IPS DF 6.9 (cell line): ENCODE results near the gene CPB1.

Experiments
- DNase-seq: peaks from one replicate; pipeline ENCODE4 v3.0.0-alpha.2; 2013; ENCODE audit warnings: low read depth, low spot score
- H3K27ac ChIP-seq: one replicate; pipeline ENCODE4 v1.5.1; 2013; ENCODE audit warnings: low read length, control low read depth
- H3K27me3 ChIP-seq: 2 replicates; pipeline ENCODE4 v1.6.1; 2013; ENCODE audit warnings: mild to moderate bottlenecking, low read length; ENCODE audit not compliant: control insufficient read depth, insufficient read depth
- H3K36me3 ChIP-seq: 2 replicates; pipeline ENCODE4 v1.6.1; 2013; ENCODE audit warnings: low read length; ENCODE audit not compliant: control insufficient read depth, insufficient read depth
- H3K4me1 ChIP-seq: 2 replicates; pipeline ENCODE4 v1.6.1; 2013; ENCODE audit warnings: low read length; ENCODE audit not compliant: control insufficient read depth, insufficient read depth
- H3K4me3 ChIP-seq: 2 replicates; pipeline ENCODE4 v1.5.1; 2013; ENCODE audit warnings: mild to moderate bottlenecking, low read length
- H3K9me3 ChIP-seq: 2 replicates; pipeline ENCODE4 v1.6.1; 2013; ENCODE audit warnings: low read length, inconsistent platforms; ENCODE audit not compliant: control insufficient read depth, insufficient read depth
- WGBS: extraction: QIAGEN DNeasy Blood & Tissue Kit; methylation state at CpG from one replicate; pipeline ENCODE4 v1.1.7; 2013; ENCODE audit warnings: mixed read lengths, missing lambda C conversion rate; ENCODE audit not compliant: insufficient read length, insufficient coverage; 5-methylcytosine and 5-hydroxymethylcytosine counted together

CPB1 gene

GRCh38 chr3:148797795-148798194 is 29.8 kb upstream of the CPB1 start:
- WGBS = no CpG with 5 or more reads among the region's 2 CpGs
- Histone ChIP-seq H3K4me3 (no peak overlapping the region), H3K27ac (no peak overlapping the region), H3K9me3 (no peaks in the 10 kb centered on the region), H3K36me3 (no peaks in the 10 kb centered on the region), H3K4me1 (peaks cover 2% of the 10 kb centered on the region; the same call in 1 of the 2 replicates), H3K27me3 (no peaks in the 10 kb centered on the region)
- DNase-seq = no peak

GRCh38 chr3:148800414-148800813 is 27.2 kb upstream of the CPB1 start:
- no CpG with 5 or more reads among the region's 1 CpG for WGBS

DNA sequence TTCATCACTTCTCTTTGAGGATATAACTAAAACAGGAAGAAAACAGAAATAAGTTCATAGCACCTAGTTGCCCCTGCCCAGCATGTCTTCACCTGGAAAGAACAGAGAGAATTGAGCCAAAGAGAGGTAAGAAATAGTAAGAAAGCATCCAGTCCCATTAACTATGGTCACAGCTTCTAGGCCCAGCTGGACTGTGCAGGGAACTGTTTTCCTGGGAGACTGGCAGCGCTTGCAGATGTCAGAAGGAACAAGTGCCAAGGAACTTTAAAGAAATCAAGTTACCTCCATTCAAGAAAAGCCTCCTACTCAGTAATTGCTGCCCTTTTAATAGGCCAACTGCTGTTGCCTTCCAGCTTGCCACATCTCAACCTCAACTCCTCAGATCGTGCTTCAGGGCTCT is 17.8 kb upstream of the CPB1 start:
- no CpG with 5 or more reads among the region's 2 CpGs for WGBS
- no peak for DNase-seq
- Histone ChIP-seq H3K9me3 (no peaks in the 10 kb centered on the region), H3K27me3 (no peaks in the 10 kb centered on the region), H3K4me3 (no peak overlapping the region), H3K36me3 (no peaks in the 10 kb centered on the region), H3K4me1 (no peaks in the 10 kb centered on the region), H3K27ac (no peak overlapping the region)

More at GRCh38 chr3:148800414-148800813, 27.2 kb upstream of the CPB1 start:
- Histone ChIP-seq H3K4me3 (no peak overlapping the region), H3K27ac (no peak overlapping the region), H3K27me3 (no peaks in the 10 kb centered on the region), H3K4me1 (peaks cover 2% of the 10 kb centered on the region; the same call in 1 of the 2 replicates), H3K9me3 (no peaks in the 10 kb centered on the region), H3K36me3 (no peaks in the 10 kb centered on the region)
- no peak for DNase-seq

DNA sequence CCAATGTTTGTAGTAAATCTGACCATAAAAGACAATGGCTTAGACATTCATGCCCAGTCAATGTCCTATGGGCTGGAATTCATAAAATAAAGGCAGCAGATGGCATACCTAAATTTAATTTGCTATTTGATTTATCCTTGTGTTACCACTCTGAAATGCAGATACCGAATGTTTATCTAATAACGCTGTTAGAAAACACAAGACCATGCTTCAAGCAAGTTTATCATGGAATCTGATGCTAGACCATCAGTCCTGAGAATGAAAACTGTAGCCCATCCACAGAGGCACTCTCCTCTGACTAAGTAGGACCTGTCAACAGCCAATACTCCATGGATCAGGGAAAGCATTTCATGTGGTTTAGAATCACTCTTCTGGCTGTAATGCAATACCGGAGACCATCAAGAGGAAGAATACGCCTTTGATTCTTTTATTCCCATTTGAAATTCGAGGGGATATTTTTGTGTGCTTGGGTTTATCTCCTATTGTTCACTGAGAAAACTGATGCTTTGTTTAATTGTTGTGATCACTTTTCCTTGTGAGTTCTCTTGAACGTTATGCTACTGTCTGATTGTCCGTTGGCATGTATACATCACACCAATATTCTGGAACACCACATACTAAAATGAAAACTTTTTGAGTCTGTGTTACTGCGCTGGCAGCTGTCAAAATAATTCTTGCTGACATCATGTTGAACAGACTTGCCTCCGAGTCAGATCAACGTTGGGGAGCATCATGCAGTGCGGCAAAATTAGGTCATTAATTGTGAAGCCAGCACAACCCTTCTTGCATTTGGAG is 12.1 kb upstream of the CPB1 start:
- Histone ChIP-seq H3K27ac (no peak overlapping the region), H3K27me3 (no peaks in the 10 kb centered on the region), H3K4me3 (no peak overlapping the region), H3K36me3 (no peaks in the 10 kb centered on the region), H3K4me1 (no peaks in the 10 kb centered on the region), H3K9me3 (no peaks in the 10 kb centered on the region)
- DNase-seq = no peak
- WGBS = no CpG with 5 or more reads among the region's 11 CpGs

GRCh38 chr3:148816427-148816826 is 11.2 kb upstream of the CPB1 start:
- H3K27ac ChIP-seq = no peak overlapping the region
- no peaks in the 10 kb centered on the region for H3K9me3 ChIP-seq
- H3K4me3 ChIP-seq = no peak overlapping the region
- no peaks in the 10 kb centered on the region for H3K36me3 ChIP-seq
- H3K4me1 ChIP-seq = no peaks in the 10 kb centered on the region
- DNase-seq = no peak
- no peaks in the 10 kb centered on the region for H3K27me3 ChIP-seq
- no CpG with 5 or more reads among the region's 2 CpGs for WGBS

GRCh38 chr3:148816981-148817525 is 10.6 kb upstream of the CPB1 start:
- Histone ChIP-seq H3K4me3 (no peak overlapping the region), H3K27ac (no peak overlapping the region), H3K9me3 (no peaks in the 10 kb centered on the region), H3K36me3 (no peaks in the 10 kb centered on the region), H3K4me1 (no peaks in the 10 kb centered on the region), H3K27me3 (no peaks in the 10 kb centered on the region)
- no peak for DNase-seq
- WGBS = no CpG with 5 or more reads among the region's 3 CpGs

DNA sequence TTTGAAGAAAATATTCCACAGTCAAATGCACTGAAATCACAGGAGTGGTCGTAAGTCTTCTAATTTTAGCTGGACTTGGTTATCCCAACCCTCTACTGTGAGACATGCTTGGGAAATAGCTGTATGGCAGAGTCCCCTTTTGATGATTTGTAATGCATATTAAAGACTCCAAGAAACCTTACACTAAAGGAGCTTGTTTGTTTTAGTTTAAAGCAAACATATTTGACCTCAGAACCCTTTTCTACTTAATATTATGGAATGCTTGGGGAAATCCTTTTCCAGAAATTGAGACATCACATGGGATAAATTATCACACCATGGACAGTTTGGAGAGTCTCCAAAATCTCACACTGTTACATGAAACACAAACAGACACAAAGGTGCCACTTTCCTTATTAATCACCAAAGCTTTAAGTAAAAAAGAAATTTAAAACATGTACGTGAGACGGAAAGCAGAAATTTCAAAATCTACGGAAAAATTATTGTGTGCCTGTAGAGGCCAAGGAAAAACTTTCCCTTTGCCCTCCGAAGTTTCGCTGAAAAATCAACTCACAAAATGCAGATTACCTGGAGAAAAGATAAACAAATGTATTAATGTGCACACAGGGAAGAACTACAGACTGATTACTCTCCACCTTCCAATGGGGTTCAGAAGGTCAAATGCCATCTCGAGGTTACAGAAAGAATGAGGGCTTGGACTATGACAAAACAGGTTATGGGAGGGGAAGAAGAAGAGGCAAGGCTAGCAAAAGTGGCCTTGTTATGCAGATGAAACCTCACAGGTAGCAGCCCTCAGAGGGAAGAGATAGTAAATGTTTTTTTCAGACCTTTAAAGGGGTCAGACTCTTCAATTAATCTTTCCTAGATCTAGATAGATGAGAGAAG is 7.0 kb upstream of the CPB1 start:
- H3K9me3 ChIP-seq = no peaks in the 10 kb centered on the region
- no peak overlapping the region for H3K27ac ChIP-seq
- H3K36me3 ChIP-seq = no peaks in the 10 kb centered on the region
- no peaks in the 10 kb centered on the region for H3K27me3 ChIP-seq
- WGBS = no CpG with 5 or more reads among the region's 7 CpGs
- H3K4me3 ChIP-seq = no peak overlapping the region
- DNase-seq = peak; percentile 35
- H3K4me1 ChIP-seq = no peaks in the 10 kb centered on the region

DNA sequence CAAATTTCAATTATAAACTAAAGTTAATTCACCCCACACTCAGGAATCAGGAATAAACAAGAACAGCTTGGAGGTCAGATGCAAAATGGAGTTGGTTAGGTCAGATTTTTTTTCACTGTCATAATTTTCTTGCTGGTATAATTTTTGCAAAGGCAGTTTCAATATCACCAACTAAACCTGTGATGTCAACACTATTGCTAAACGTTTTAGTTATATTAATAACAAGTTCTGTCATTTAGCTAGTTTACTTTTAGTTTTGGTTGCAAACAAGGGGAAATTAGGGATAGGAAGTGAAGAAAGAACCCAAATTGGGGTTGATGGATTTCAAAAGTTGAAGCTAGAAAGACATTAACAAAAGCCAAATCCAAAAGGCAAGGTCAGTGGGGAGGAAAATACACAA is 4.6 kb upstream of the CPB1 start:
- WGBS = no CpG with 5 or more reads among the region's 1 CpG

GRCh38 chr3:148825476-148825875 is 2.1 kb upstream of the CPB1 start:
- no peak for DNase-seq
- H3K27me3 ChIP-seq = no peaks in the 10 kb centered on the region
- no CpG with 5 or more reads among the region's 3 CpGs for WGBS
- H3K36me3 ChIP-seq = no peaks in the 10 kb centered on the region
- H3K4me3 ChIP-seq = no peak overlapping the region
- H3K4me1 ChIP-seq = no peaks in the 10 kb centered on the region
- H3K9me3 ChIP-seq = no peaks in the 10 kb centered on the region
- H3K27ac ChIP-seq = no peak overlapping the region

More for the DNA sequence above, 4.6 kb upstream of the CPB1 start:
- no peaks in the 10 kb centered on the region for H3K27me3 ChIP-seq
- H3K27ac ChIP-seq = no peak overlapping the region
- H3K36me3 ChIP-seq = no peaks in the 10 kb centered on the region
- H3K4me3 ChIP-seq = no peak overlapping the region
- no peak for DNase-seq
- no peaks in the 10 kb centered on the region for H3K4me1 ChIP-seq
- no peaks in the 10 kb centered on the region for H3K9me3 ChIP-seq

DNA sequence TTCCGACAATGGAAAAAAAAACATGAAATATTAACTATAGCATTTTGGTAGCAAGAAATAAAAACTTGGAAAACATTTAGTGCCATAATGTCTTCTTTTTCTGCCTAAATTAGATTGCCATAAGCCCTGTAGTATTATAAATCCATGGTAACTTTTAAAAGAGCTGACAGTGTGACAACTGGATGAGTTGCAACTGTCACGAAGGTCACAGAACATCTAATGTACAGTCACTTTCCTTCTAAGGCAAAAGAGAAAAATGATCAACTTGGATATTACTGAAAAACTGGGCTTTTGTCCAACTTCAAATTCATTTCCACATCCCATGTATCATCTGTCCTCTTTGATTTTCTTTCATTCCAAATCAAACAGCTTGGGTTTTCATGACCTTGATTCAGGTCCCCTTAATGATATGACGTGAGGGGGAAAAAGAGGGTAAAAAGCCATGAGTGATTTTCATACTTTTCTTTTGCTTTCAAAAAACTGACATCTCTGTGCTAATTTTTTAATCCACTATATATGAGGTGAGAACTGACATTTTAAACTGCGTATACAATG is 602 bp downstream of the CPB1 start:
- Histone ChIP-seq H3K27me3 (no peaks in the 10 kb centered on the region), H3K27ac (no peak overlapping the region), H3K9me3 (no peaks in the 10 kb centered on the region), H3K36me3 (no peaks in the 10 kb centered on the region), H3K4me1 (no peaks in the 10 kb centered on the region), H3K4me3 (no peak overlapping the region)
- DNase-seq = no peak
- no CpG with 5 or more reads among the region's 4 CpGs for WGBS
